Testis (tissue), 2 donors: ENCODE measurements around the gene CRYBB2.
"Not testable (repeated sequence)": the region's sequence is repeated elsewhere in the genome, so short reads cannot be mapped to it uniquely, and the experiment has no call there.

Experiments
- CTCF ChIP-seq, 3 experiments: fragments of 450-650 bp in 2 of 3; fragments of 200-600 bp in 1 of 3; sonication (generic) in 1 of 3; IDR thresholded peaks; one replicate each; pipeline ENCODE4 v1.5.1; 2016 to 2019; ENCODE audit warnings: antibody characterized with exemption in 3 of 3, mild to moderate bottlenecking in 2 of 3, moderate library complexity in 1 of 3
- POLR2A ChIP-seq: fragments of 450-650 bp; IDR thresholded peaks from one replicate; pipeline ENCODE4 v1.6.1; 2017; ENCODE audit warnings: antibody characterized with exemption, mild to moderate bottlenecking, moderate library complexity

GRCh38 chr22:25280118-25280517 is 60.7 kb downstream of the CRYBB2 start:
- not testable (repeated sequence) for TF ChIP-seq CTCF (IDR thresholded peaks at IDR 0.05); POLR2A
